ENCODE data around the gene HIF1A.

The HIF1A gene

DNA sequence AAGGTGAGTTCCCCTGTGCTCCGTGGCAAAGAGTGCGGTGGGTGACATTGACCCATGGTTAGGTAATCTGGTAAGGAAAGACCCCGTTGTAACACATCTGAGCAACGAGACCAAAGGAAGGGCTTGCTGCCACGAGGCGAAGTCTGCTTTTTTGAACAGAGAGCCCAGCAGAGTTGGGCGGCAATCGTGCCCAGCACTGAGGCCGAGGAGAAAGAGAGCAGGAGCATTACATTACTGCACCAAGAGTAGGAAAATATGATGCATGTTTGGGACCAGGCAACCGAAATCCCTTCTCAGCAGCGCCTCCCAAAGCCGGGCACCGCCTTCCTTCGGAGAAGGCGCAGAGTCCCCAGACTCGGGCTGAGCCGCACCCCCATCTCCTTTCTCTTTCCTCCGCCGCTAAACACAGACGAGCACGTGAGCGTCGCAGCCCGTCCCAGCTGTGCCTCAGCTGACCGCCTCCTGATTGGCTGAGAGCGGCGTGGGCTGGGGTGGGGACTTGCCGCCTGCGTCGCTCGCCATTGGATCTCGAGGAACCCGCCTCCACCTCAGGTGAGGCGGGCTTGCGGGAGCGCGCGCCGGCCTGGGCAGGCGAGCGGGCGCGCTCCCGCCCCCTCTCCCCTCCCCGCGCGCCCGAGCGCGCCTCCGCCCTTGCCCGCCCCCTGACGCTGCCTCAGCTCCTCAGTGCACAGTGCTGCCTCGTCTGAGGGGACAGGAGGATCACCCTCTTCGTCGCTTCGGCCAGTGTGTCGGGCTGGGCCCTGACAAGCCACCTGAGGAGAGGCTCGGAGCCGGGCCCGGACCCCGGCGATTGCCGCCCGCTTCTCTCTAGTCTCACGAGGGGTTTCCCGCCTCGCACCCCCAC, at the start of gene HIF1A:
HIF1A (plus strand) TSS at position 684 of the 865 bp plus-strand sequence. CDS start 292 bp downstream, outside the sequence.
- Histone ChIP-seq H3K9ac (peak within 1 kb of the TSS; percentile 93 to 100 (median 99)), H3K36me3 (peaks cover under 1 to 34% (median 20%) of the 10 kb centered on the region in 11 experiments; a peak in 15 of 22 replicates), H3K4me2 (peak within 1 kb of the TSS; percentile 81 to 97 (median 91)), H4K20me1 (peaks cover 27 to 47% (median 46%) of the 10 kb centered on the region in 11 experiments), H3K4me1 (peaks cover 29 to 48% (median 39%) of the 10 kb centered on the region in 10 experiments), H3K27me3 (no peaks in the 10 kb centered on the region), H3K4me3 (peak within 1 kb of the TSS; percentile 78 to 96 (median 94)), H3K27ac (peak within 1 kb of the TSS; percentile 94 to 99 (median 98)), H3K9me3 (replicated peaks in 1 of 11) (peaks cover 2 to 6% (median 4%) of the 10 kb centered on the region in 11 experiments; a peak in 15 of 22 replicates)
- no peak for TF ChIP-seq Cebpa-rat (IDR thresholded peaks at IDR 0.05)

DNA sequence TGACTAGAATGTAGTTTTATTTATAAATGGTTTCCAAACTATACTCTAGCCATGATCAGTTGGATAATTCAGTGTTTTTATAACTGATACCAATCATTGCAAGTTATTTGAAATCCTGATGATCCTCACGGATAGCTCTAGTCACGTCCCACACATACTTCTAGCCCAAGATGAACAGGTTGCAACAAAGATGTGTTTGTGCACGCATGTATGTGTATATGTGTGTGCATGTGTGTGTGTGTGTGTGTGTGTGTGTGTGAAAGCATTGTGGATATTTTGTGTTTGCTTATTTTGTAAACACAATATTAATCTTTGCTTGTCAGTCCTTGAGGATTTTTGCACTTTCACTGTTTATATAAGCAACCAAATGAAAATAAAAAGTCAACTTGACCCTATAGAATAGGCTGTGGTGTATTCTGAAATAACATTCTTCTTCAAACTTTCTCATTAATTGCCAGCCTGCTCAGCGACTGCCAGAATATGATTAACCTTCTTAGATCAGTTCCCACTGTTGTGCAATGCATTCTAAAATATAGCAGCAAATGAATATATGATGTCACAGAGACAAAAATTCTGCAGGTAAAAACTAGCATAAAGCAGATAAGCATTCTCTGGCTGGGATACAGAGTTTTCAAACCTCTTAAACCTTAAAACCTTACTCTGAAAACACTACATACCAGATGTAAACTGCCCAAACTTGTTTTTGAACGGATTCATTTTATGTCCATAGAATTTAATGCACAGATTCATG, 48.8 kb upstream of the HIF1A start:
- TF ChIP-seq Cebpa-rat (IDR thresholded peaks at IDR 0.05) = no peak
- Histone ChIP-seq H3K4me3 (no peak overlapping the region), H4K20me1 (no peaks in the 10 kb centered on the region), H3K27me3 (no peaks in the 10 kb centered on the region), H3K36me3 (no peaks in the 10 kb centered on the region), H3K9me3 (replicated peaks in 1 of 11) (no peaks in the 10 kb centered on the region), H3K4me1 (peaks cover 0 to 29% (median 7%) of the 10 kb centered on the region in 10 experiments; a peak in 14 of 20 replicates), H3K4me2 (no peak overlapping the region), H3K9ac (no peak overlapping the region), H3K27ac (no peak overlapping the region)

DNA sequence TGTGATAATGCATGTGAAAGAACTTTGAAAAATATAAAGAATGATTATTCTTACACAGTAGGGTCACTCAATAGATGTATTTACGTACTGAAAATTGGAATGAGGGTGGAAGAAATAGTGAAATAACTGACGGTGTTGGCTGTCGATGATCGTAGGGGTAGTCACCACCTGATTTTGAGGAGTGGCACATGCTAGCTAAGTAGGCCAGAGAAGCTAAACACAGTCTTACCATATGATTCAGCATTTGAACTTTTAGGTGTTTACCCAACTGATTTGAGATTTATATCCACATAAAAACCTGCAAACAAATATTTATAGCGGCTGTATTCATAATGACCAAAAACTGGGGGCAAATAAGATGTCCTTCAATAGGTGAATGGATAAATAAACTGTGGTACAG, 47.6 kb upstream of the HIF1A start:
- Histone ChIP-seq H4K20me1 (no peaks in the 10 kb centered on the region), H3K27me3 (no peaks in the 10 kb centered on the region), H3K9me3 (replicated peaks in 1 of 11) (no peaks in the 10 kb centered on the region), H3K4me2 (peak overlapping the region in 2 of 11 experiments; percentile 65 to 72; a peak in 2 of 22 replicates), H3K36me3 (no peaks in the 10 kb centered on the region), H3K9ac (no peak overlapping the region), H3K27ac (no peak overlapping the region), H3K4me1 (peaks cover 0 to 29% (median under 1%) of the 10 kb centered on the region in 10 experiments; a peak in 9 of 20 replicates), H3K4me3 (no peak overlapping the region)
- no peak for TF ChIP-seq Cebpa-rat (IDR thresholded peaks at IDR 0.05)

DNA sequence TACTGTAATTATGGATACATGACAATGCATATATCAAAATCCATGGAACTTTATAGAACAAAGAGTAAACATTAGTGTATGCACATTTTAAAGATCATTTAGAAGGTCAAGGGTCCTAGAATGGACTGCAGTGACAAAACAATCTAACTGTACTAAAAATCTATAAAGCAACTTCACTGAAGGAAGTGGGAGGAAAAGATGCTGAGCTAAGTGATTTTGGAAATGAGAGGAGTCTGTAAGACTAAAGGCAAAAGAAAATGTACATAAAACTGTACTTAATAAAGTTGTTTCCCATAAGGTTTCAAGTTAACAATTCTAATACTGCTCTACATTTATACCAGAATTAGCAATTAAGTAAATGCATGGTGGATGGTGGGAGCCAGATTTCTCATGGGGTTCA, 46.9 kb upstream of the HIF1A start:
- Histone ChIP-seq H3K27ac (no peak overlapping the region), H3K4me2 (peak overlapping the region in 3 of 11 experiments; percentile 24 to 72 (median 65); a peak in 5 of 22 replicates), H3K4me3 (no peak overlapping the region), H3K36me3 (no peaks in the 10 kb centered on the region), H3K9ac (no peak overlapping the region), H4K20me1 (no peaks in the 10 kb centered on the region), H3K4me1 (peaks cover 0 to 34% (median under 1%) of the 10 kb centered on the region in 10 experiments; a peak in 7 of 20 replicates), H3K9me3 (replicated peaks in 1 of 11) (no peaks in the 10 kb centered on the region), H3K27me3 (no peaks in the 10 kb centered on the region)
- TF ChIP-seq Cebpa-rat (IDR thresholded peaks at IDR 0.05) = no peak

DNA sequence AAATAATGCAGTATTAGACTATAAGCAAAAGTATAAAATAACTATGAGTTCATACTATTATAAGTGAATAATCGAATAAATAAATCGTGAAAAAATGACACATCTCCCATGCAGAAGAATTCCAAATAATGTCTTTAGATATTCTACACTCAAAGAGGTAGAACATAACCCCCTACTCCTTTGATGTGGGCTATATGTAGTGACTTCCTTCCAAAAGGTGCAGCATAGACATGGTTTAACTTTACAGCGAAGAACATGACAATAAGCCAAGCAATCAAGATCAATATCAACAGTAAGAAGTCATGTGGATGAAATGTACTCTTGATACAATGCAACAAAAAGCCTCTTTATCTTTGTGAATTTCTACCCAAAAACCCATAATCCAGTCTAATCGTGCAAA, 46.0 kb upstream of the HIF1A start:
- no peak overlapping the region for H3K4me3 ChIP-seq
- H3K9me3 ChIP-seq (replicated peaks in 1 of 11) = no peaks in the 10 kb centered on the region
- peaks cover 0 to 34% (median 3%) of the 10 kb centered on the region in 10 experiments; a peak in 12 of 20 replicates for H3K4me1 ChIP-seq
- no peak overlapping the region for H3K4me2 ChIP-seq
- H3K36me3 ChIP-seq = no peaks in the 10 kb centered on the region
- no peaks in the 10 kb centered on the region for H4K20me1 ChIP-seq
- H3K9ac ChIP-seq = no peak overlapping the region
- TF ChIP-seq Cebpa-rat (IDR thresholded peaks at IDR 0.05) = no peak
- H3K27ac ChIP-seq = no peak overlapping the region
- H3K27me3 ChIP-seq = no peaks in the 10 kb centered on the region

DNA sequence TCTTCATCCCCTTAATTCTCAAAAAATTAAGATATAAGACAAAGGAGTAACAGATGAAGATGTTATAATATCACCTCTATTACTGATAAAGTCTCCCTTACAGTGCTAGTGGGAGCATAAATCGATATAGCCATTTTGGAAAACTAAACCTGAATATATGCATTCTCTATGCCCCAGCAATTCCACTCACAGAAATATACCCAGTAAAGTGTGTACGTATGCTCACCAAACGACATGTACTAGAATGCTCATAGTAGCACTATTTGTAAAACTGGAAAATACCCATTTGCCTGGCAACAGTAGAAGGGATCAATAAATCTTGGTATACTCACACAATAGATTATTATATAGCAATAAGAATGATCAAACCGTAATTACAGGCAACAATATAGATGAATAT, 44.0 kb upstream of the HIF1A start:
- Histone ChIP-seq H3K4me1 (peaks cover 0 to 32% (median 3%) of the 10 kb centered on the region in 10 experiments; a peak in 12 of 20 replicates), H3K9ac (no peak overlapping the region), H3K4me3 (no peak overlapping the region), H3K36me3 (no peaks in the 10 kb centered on the region), H3K4me2 (no peak overlapping the region), H4K20me1 (no peaks in the 10 kb centered on the region), H3K9me3 (replicated peaks in 1 of 11) (no peaks in the 10 kb centered on the region), H3K27ac (no peak overlapping the region), H3K27me3 (no peaks in the 10 kb centered on the region)
- TF ChIP-seq Cebpa-rat (IDR thresholded peaks at IDR 0.05) = no peak

DNA sequence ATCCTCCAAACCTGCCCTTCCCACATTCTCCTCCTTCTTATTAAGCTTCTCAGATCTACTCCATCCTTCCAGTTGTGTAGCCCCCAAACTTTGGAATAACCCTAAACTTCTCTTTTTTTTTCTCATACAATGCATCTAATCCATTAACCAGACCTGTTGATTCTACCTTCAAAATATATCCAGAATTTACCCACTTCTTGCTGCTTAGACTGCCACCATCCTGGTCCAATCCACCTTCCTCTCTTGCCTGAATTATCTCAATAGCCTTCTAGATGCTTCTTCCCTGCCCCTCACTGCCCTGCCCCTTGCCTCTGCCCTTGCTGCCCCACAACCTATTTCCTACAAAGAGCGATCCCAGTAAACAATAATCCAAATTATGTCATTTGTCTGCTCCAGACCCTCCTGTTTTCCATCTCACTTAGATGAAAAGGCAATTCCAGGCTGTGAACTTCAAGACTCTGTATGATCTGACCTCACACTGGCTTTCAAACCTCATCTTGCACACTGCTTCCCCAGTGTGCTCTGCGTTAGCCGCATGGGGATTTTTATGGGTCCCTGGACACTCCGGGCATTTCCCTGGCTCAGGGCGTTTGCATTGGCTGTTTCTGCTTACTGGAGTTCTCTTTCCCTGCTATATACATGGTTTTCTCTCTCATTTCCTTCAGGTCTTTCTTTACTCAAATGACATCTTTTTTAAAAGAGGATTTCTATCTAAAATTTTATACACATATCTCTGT, 42.6 kb upstream of the HIF1A start:
- Histone ChIP-seq H3K4me1 (peaks cover 0 to 32% (median 3%) of the 10 kb centered on the region in 10 experiments; a peak in 12 of 20 replicates), H3K36me3 (no peaks in the 10 kb centered on the region), H3K4me2 (peak overlapping the region in 1 of 11 experiments; percentile 74; a peak in 1 of 22 replicates), H3K27me3 (no peaks in the 10 kb centered on the region), H3K9ac (no peak overlapping the region), H4K20me1 (no peaks in the 10 kb centered on the region), H3K9me3 (replicated peaks in 1 of 11) (no peaks in the 10 kb centered on the region), H3K27ac (no peak overlapping the region), H3K4me3 (no peak overlapping the region)
- TF ChIP-seq Cebpa-rat (IDR thresholded peaks at IDR 0.05) = no peak

DNA sequence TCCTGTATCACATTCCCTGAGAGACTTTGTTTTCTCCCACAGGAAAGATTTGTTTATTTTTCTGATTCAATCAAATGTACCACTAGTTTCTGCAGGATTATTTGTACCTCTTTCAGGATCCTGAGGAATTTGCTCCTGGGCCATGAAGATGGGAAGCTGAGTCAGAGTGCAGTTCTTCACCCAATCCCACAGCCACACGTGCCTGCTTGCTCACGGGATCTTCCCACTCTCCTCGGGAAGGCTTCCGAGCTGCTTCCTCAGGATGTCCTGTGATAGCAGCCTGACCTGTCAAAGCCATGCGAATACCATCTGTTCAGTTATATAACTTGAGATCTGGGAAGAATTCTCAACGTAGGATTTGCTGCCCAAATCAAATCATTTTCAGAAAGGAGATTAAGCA, 41.8 kb upstream of the HIF1A start:
- Histone ChIP-seq H3K27ac (no peak overlapping the region), H3K36me3 (no peaks in the 10 kb centered on the region)
- TF ChIP-seq Cebpa-rat (IDR thresholded peaks at IDR 0.05) = no peak

More for the DNA sequence above, 41.8 kb upstream of the HIF1A start:
- Histone ChIP-seq H4K20me1 (no peaks in the 10 kb centered on the region), H3K27me3 (no peaks in the 10 kb centered on the region), H3K9ac (no peak overlapping the region), H3K4me1 (peaks cover 0 to 24% (median 3%) of the 10 kb centered on the region in 10 experiments; a peak in 12 of 20 replicates), H3K4me2 (peak overlapping the region in 5 of 11 experiments; percentile 21 to 74 (median 46); a peak in 8 of 22 replicates), H3K4me3 (no peak overlapping the region), H3K9me3 (replicated peaks in 1 of 11) (no peaks in the 10 kb centered on the region)
